PFSK-1 (cell line): ENCODE data around the gene LMBRD1.

ENCODE experiments used
- FOXP2 ChIP-seq: optimal IDR thresholded peaks from 2 replicates; pipeline ENCODE3; 2011; ENCODE audit warnings: borderline replicate concordance, control low read depth, inconsistent platforms; ENCODE audit not compliant: insufficient read depth; ENCODE audit errors: extremely low read length, extremely low read depth
- POLR2AphosphoS5 ChIP-seq: IDR thresholded peaks from 2 replicates; pipeline ENCODE4 v1.6.1; 2012; ENCODE audit warnings: low read depth, mild to moderate bottlenecking, control low read depth, low read length, moderate library complexity
- REST ChIP-seq, 2 experiments: IDR thresholded peaks; 2 replicates each; pipeline versions ENCODE4 v1.6.1 to v1.8.0; 2011 to 2012; ENCODE audit warnings: low read depth in 2 of 2, low read length in 2 of 2, control low read depth in 1 of 2, inconsistent platforms in 1 of 2, mild to moderate bottlenecking in 1 of 2, moderate library complexity in 1 of 2; ENCODE audit not compliant: insufficient read depth in 1 of 2
- SIN3A ChIP-seq: IDR thresholded peaks from 2 replicates; pipeline ENCODE4 v1.6.1; 2012; ENCODE audit warnings: mild to moderate bottlenecking, low read length, moderate library complexity, borderline replicate concordance; ENCODE audit not compliant: insufficient read depth
- TAF1 ChIP-seq: IDR thresholded peaks from 2 replicates; pipeline ENCODE4 v1.6.1; 2012; ENCODE audit warnings: low read length, control low read depth, borderline replicate concordance; ENCODE audit not compliant: insufficient read depth

LMBRD1 gene

GRCh38 chr6:69719602-69720193 is 77.1 kb downstream of the LMBRD1 start:
- TF ChIP-seq TAF1 (no peak), SIN3A (no peak), REST (IDR thresholded peaks at IDR 0.05; ENCODE audit: insufficient read depth in 1 of 2, low read depth in 2 of 2, low read length in 2 of 2) (no peak), FOXP2 (no peak), POLR2AphosphoS5 (no peak)

GRCh38 chr6:69706724-69707123 is 90.1 kb downstream of the LMBRD1 start:
- TF ChIP-seq POLR2AphosphoS5 (no peak), TAF1 (no peak)

GRCh38 chr6:69705954-69706353 is 90.9 kb downstream of the LMBRD1 start:
- TF ChIP-seq TAF1: no peak
- TF ChIP-seq POLR2AphosphoS5: no peak
- no peak for TF ChIP-seq FOXP2
- TF ChIP-seq SIN3A: no peak
- no peak for TF ChIP-seq REST (IDR thresholded peaks at IDR 0.05; ENCODE audit: insufficient read depth in 1 of 2, low read depth in 2 of 2, low read length in 2 of 2)

- TF ChIP-seq POLR2AphosphoS5: no peak
- no peak for TF ChIP-seq REST (IDR thresholded peaks at IDR 0.05; ENCODE audit: insufficient read depth in 1 of 2, low read depth in 2 of 2, low read length in 2 of 2)
- TF ChIP-seq FOXP2: no peak
- TF ChIP-seq SIN3A: no peak
- TF ChIP-seq TAF1: no peak
Measured at GRCh38 chr6:69704916-69705315, 91.9 kb downstream of the LMBRD1 start.

- TF ChIP-seq REST (IDR thresholded peaks at IDR 0.05; ENCODE audit: insufficient read depth in 1 of 2, low read depth in 2 of 2, low read length in 2 of 2): no peak
- no peak for TF ChIP-seq SIN3A
Measured at GRCh38 chr6:69699655-69700054, 97.2 kb downstream of the LMBRD1 start.
